CD4-positive, alpha-beta T cell treated with Interferon alpha-2 for 1 hour (primary cell): ENCODE results near the gene TPSB2.
"Not testable (repeated sequence)": the region's sequence is repeated elsewhere in the genome, so short reads cannot be mapped to it uniquely, and the experiment has no call there.

Experiments used
- DNase-seq, 2 donors: peaks; one replicate each; pipeline ENCODE4 v3.0.0-alpha.2; 2020 to 2022

Gene TPSB2

DNA sequence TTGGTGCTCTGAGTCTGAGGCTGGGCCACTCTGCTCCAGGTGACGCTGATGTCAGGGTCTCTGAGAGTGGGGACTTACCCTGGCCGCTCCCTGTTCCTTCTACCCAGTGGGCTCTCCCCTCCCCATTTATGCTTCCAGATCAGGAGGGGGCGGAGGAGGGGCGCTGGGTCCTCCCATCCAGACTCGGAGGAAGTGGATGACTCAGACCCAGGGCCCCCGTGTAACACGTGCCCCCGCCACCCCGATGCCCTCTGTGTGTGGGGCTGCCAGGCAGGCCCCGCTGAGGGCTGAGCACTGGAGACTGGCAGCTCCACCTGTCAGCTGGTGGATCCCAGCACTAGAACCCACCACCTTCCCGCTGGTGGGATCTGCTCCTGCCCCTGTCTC is at the start of gene TPSB2:
TSS of gene TPSB2 (minus strand) at position 101 of the 387 bp plus-strand sequence. CDS start 233 bp downstream, outside the sequence.
- not testable (repeated sequence) for DNase-seq

DNA sequence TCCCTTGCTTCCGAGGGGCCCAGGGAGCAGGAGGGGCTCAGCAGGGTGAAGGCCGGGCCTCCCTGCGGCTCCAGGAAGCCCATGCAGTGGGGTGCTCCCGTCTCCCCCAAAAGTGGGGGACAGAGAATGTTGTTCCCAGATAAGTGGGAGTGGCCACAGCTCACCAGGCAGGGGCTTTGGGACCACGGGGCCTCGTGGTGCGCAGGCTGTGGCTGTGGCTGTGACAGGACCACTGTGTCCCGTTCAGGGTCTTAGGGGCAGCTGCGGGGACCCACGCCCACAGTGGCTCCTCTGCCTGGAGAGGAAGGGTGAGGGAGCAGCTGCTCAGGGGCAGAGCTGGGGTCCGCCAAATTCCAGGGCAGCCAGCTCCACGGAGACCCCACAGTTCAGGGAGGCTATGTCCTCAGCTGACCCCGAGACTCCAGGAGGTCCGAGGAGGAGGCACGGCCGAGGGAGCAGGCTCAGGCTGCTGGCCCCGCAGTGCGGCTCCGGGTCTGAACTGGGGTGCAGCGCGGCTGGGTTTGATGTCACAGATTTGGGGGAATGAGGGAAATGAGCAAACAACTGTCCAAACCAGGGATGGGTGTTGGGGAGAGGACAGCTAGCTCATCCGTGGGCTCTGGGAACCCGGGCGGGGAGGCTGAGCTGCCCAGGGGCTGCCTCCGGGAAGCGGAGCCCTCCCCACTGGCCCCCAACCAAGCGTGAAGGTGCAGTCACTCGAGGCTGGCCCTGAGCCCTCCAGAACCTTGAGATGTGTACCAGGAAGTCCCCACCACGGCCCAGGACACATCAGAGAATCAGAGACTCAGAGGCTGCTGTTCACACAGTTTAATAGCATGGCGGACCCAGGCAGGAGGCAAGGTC is 49.3 kb upstream of the TPSB2 start:
- no peak for DNase-seq

GRCh38 chr16:1278477-1278876 is 48.5 kb upstream of the TPSB2 start:
- no peak for DNase-seq

DNA sequence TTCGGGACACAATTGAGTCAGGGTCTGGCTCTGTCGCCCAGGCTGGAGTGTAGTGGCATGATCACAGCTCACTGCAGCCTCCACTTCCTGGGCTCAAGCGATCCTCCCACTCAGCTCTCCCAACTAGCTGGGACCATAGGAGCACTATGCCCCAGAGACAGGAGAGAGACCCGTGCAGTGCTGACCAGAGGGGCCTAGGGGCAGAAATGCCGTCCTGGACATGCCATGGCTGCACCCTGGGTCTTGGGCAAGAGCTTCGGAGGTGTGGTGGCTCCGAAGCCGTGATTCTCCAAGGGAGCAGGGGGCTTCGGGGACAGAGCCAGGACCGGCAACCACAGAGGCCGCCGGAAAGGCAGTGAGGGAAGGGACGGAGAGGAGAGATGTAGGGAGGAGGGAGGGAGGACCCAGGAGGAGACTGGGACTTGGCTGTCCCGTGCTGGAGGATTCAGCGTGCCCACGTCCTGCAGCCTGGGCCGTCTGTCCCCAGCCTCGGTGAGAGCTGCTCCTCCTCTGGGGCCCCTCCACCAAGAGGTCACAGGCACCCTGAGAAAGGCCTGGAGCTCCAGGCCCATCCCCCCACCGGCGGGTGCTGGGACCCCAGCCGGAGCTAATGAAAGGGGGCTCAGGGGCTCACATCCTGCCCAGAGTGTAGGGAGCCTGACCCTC is 47.8 kb upstream of the TPSB2 start:
- DNase-seq: no peak

DNA sequence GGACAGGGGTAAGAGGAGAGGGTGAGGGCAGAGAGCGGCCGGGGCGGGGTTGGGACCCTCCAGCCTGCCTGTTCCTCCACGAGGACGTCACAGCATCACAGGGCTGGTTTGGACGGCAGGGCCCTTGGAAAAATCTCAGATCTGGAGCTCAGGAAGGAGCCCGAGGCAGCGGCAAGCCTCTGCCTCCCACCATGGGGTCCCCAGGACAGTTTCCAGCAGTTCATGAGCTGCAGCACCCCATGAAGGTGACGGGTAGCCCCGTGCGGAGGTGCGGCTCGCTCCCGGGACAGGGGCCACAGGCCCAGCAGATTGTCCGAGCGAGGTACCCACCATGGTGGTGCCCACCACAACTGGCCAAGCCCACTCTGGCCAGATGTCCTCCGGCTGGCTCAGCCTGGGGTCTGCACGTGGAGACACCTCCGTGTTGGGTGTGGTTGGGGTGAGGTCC is 47.2 kb upstream of the TPSB2 start:
- DNase-seq: no peak

GRCh38 chr16:1276580-1276878 is 46.5 kb upstream of the TPSB2 start:
- no peak for DNase-seq

GRCh38 chr16:1275791-1276579 is 46.0 kb upstream of the TPSB2 start:
- no peak for DNase-seq

DNA sequence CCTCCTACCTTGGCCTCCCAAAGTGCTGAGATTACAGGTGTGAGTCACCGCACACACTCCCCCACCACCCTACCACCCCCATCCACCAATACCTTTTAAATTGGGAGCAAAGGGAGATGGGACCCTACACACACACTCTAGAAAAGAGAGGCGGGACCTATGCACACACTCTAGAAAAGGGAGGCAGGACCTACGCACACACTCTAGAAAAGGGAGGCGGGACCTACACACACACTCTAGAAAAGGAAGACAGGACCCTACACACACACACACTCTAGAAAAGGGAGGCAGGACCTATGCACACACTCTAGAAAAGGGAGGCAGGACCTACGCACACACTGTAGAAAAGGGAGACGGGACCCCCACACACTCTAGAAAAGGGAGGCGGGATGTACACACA is 44.8 kb upstream of the TPSB2 start:
- no peak for DNase-seq

DNA sequence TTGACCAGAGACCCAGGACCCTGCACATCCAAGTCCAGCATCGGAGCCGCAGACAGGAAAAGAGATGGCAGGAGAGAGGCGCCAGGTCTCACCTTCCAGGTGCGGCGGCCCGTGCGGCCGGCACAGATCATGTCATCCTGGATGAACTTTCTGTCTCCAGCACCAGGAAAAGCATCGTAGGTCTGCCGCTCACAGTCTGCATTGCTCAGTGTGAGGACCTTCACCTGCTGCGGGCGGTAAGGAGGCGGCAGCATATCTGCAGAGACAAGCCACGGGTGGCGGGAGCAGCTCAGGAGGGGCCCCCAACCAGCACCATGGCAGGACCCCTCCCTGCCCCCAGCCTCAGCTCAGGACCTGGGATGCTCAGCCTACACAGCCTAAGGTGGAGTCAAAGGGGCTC is 43.8 kb upstream of the TPSB2 start:
- no peak for DNase-seq

- no peak for DNase-seq
These were observed 42.6 kb upstream of the TPSB2 start for GRCh38 chr16:1272453-1273198.

- DNase-seq: not testable (repeated sequence)
These were observed 41.9 kb upstream of the TPSB2 start for GRCh38 chr16:1271724-1272413.

GRCh38 chr16:1271380-1271723 is 41.4 kb upstream of the TPSB2 start:
- DNase-seq: no peak

GRCh38 chr16:1269418-1269817 is 39.4 kb upstream of the TPSB2 start:
- not testable (repeated sequence) for DNase-seq

GRCh38 chr16:1265826-1266225 is 35.8 kb upstream of the TPSB2 start:
- no peak for DNase-seq

- no peak for DNase-seq
These were observed 35.2 kb upstream of the TPSB2 start for GRCh38 chr16:1265090-1265630.

DNA sequence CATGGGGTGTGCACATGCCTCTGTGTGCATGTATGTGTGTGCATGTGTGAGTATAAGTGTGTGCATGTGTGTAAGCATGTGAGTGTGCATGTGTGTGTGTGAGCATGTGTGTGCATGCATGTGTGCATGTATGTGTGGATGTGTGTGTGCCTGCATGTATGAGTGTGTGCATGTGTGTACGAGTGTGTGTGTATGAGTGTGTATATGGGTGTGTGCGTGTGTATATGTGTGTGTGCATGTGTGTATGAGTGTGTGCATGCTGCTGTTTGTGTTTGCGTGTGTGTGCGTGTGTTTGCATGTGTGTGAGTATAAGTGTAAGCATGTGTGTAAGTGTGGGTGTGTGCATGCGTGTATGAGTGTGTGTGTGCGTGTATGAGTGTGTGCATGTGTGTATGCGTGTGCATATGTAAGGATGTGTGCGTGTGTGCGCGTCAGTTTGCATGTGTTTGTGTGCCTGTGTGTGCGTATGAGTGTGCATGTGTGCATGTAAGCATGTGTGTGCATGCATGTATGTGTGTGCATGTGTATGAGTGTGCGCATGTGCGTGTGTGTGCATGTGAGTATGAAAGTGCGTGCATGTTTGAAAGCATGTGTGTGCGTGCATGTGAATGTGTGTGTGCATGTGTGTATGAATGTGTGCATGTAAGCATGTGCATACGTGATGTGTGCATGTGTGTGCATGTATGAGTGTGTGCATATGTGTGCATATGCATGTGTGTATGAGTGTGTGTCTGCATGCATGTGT is 34.5 kb upstream of the TPSB2 start:
- no peak for DNase-seq

DNA sequence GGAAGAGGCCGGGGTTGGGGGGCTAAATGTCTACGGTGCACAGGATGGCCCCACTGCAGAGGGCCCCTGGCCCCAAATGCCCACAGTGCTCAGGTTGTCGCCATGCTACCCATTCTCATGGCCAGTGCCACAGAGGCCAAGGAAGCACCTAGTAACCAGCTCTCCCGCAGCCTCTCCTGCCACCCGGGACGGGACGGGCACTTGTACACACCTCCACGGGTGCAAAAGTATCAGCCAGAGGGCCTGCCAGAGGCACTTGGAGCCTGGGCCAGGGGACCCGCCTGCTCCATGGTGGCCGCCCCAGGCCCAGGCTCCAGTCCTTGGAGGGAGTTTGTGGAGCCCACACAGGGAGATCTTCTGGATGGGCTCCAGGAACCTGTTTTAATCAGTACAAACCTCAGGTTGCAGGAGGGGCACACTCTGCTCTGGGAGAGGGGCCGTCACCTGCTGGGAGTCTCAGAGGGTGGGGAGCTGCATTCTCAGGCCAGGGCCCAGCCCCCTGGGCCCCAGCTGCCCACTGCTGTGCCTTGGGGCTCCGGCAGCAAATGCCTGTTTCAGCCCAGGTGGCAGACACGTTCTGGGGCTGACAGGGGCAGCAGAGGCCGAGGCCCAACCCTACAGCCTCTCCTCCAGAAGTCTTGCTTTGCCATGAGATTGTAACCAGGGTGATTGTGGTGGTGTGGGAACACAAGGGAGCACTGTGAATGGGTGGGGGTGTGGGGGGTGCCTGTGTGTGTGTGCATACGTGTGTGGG is 33.8 kb upstream of the TPSB2 start:
- DNase-seq: no peak

DNA sequence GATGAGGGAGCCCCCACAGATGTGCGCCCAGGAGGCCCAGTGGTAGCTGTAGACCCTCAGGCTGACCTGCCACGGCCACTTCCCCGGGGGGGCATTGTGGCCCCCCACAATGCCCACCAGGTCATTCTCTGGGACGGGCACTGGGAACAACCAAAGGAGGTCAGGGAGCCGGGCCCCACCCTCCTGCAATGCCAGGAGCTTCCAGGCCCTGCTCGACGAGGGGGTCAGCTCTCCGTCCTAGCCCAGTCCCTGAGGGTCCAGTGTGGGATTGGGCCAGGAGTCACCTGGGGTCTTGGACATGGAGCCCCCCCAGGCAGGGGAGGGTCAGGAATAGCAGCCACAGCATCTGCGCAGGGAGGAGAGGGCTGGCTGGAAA is 32.9 kb upstream of the TPSB2 start:
- no peak for DNase-seq

DNA sequence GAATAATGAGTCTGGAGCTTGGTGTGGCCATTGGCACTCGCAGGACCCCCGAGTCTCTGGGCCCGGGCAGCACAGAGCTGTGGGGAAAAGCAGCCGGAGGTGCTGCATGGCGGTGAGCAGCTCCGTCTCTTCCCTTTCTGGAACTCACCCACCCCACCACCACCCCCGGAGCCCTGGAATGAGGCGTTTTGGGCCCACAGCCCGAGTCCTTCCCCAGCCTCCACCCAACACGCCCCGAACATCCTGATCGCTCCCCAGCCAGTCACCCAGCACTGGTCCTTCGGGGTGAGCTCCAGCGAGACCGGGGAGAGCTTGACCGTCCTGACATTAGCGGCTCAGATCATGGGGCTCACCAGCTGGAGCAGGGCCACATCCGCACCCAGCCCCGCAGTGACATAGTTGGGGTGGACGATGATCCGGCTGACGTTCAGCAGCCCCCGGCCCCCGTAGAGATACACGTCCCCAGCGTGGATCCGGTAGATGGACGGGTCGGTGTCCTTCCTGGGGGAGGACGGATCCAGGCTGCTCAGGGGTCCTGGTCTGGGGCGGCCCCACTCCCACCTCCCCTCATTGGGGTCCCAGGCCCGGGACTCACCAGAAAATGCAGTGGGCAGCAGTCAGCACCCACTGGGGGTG is 32.3 kb upstream of the TPSB2 start:
- no peak for DNase-seq
